ENCODE results near the gene AUTS2. TPM values are rescaled to one million over a fixed set of nuclear protein-coding genes. Genes with fewer than 3 reads are reported as not detected.

The AUTS2 gene
- polyA plus RNA-seq, 1 donor from 2014 or later: 97.3 TPM

DNA sequence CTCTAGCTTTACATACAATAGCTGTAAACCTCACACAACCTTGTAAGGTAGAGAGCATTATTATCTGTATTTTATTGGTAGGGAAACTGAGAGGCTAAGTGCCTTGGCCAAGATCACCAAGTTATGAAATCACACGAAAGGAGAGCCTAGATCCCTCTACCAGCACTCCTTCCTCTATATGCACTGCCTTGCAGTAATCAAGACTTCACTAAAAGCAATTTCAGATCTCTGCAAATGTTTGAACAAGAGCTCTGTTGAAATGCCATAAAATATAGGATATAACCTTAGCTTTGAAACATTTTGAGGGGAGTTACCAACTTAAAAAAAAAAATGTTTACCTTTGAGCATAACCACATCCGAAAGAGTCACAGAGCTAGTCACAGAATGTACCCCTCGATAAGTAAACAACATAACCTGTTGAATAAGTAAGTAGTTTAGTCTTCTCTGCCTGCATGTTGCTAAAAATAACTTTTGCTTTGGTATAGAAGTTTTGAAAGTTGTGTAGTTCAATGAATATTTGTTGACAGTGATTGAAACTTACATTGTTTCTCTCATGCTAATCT, 709.4 kb downstream of the AUTS2 start:
- no peak overlapping the region for H3K9ac ChIP-seq (ENCODE audit: low read length)
- no peak for TF ChIP-seq MXI1 (conservative IDR thresholded peaks at IDR 0.05; ENCODE audit: poor library complexity, severe bottlenecking)
- no peak for TF ChIP-seq RAD21 (conservative IDR thresholded peaks at IDR 0.05)
- TF ChIP-seq EZH2 (IDR thresholded peaks at IDR 0.05; ENCODE audit: borderline replicate concordance, insufficient read depth, low read length, poor library complexity, severe bottlenecking): no peak
- TF ChIP-seq, protein P1, sequence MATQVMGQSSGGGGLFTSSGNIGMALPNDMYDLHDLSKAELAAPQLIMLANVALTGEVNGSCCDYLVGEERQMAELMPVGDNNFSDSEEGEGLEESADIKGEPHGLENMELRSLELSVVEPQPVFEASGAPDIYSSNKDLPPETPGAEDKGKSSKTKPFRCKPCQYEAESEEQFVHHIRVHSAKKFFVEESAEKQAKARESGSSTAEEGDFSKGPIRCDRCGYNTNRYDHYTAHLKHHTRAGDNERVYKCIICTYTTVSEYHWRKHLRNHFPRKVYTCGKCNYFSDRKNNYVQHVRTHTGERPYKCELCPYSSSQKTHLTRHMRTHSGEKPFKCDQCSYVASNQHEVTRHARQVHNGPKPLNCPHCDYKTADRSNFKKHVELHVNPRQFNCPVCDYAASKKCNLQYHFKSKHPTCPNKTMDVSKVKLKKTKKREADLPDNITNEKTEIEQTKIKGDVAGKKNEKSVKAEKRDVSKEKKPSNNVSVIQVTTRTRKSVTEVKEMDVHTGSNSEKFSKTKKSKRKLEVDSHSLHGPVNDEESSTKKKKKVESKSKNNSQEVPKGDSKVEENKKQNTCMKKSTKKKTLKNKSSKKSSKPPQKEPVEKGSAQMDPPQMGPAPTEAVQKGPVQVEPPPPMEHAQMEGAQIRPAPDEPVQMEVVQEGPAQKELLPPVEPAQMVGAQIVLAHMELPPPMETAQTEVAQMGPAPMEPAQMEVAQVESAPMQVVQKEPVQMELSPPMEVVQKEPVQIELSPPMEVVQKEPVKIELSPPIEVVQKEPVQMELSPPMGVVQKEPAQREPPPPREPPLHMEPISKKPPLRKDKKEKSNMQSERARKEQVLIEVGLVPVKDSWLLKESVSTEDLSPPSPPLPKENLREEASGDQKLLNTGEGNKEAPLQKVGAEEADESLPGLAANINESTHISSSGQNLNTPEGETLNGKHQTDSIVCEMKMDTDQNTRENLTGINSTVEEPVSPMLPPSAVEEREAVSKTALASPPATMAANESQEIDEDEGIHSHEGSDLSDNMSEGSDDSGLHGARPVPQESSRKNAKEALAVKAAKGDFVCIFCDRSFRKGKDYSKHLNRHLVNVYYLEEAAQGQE (IDR thresholded peaks at IDR 0.05; ENCODE audit: borderline replicate concordance): no peak
- no peak for TF ChIP-seq POLR2AphosphoS5 (IDR thresholded peaks at IDR 0.05)
- TF ChIP-seq, protein P2, sequence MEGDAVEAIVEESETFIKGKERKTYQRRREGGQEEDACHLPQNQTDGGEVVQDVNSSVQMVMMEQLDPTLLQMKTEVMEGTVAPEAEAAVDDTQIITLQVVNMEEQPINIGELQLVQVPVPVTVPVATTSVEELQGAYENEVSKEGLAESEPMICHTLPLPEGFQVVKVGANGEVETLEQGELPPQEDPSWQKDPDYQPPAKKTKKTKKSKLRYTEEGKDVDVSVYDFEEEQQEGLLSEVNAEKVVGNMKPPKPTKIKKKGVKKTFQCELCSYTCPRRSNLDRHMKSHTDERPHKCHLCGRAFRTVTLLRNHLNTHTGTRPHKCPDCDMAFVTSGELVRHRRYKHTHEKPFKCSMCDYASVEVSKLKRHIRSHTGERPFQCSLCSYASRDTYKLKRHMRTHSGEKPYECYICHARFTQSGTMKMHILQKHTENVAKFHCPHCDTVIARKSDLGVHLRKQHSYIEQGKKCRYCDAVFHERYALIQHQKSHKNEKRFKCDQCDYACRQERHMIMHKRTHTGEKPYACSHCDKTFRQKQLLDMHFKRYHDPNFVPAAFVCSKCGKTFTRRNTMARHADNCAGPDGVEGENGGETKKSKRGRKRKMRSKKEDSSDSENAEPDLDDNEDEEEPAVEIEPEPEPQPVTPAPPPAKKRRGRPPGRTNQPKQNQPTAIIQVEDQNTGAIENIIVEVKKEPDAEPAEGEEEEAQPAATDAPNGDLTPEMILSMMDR (IDR thresholded peaks at IDR 0.05; ENCODE audit: poor library complexity, severe bottlenecking): no peak
- no peak for TF ChIP-seq SMC3 (conservative IDR thresholded peaks at IDR 0.05; ENCODE audit: poor library complexity)
- no peak for TF ChIP-seq TAF1 (IDR thresholded peaks at IDR 0.05; ENCODE audit: low read depth)
- no peak for TF ChIP-seq EP300 (conservative IDR thresholded peaks at IDR 0.05; ENCODE audit: poor library complexity, severe bottlenecking)
- no peak overlapping the region for H3K27ac ChIP-seq (ENCODE audit: low read length)
- no peak overlapping the region for H3K4me3 ChIP-seq (ENCODE audit: low read length)
- no peaks in the 10 kb centered on the region for H3K79me2 ChIP-seq (replicated peaks; ENCODE audit: insufficient read depth, low read length)
- no peak overlapping the region for H3K4me2 ChIP-seq (ENCODE audit: low read length)
- no peaks in the 10 kb centered on the region for H3K9me2 ChIP-seq (ENCODE audit: insufficient read depth, low read length)
- no peak overlapping the region for H2AFZ ChIP-seq (ENCODE audit: low read depth, low read length)
- no peaks in the 10 kb centered on the region for H3K9me3 ChIP-seq (ENCODE audit: low read length)
- H3K27me3 ChIP-seq (ENCODE audit: insufficient read depth, low read depth, low read length): no peaks in the 10 kb centered on the region
- no peaks in the 10 kb centered on the region for H4K20me1 ChIP-seq (ENCODE audit: insufficient read depth)
- no peaks in the 10 kb centered on the region for H3K36me3 ChIP-seq (ENCODE audit: insufficient read depth, low read length)
- H3F3A ChIP-seq (ENCODE audit: insufficient read depth, low read length, poor library complexity, severe bottlenecking): no peaks in the 10 kb centered on the region

DNA sequence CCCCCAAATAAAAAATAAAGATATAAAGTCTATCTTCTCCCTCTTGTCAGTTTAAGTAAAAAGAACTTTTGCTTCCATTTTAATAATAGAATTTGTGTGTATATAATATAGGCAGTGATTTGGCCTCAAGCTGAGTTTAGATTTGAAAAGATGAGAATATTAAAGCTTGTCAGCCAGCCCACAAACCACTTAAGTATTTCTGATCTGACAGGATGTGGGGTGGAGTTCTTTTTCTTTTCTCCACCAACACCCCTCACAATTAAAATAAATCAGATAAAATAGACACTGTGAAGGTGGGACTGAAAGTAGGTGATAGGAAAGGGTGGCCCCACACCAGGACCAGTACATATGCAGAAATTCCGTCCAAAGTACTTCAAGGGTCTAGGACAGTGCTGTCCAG, 714.1 kb downstream of the AUTS2 start:
- H3K27ac ChIP-seq (ENCODE audit: low read length): no peak overlapping the region
- H3K4me2 ChIP-seq (ENCODE audit: low read length): no peak overlapping the region
- no peaks in the 10 kb centered on the region for H3F3A ChIP-seq (ENCODE audit: insufficient read depth, low read length, poor library complexity, severe bottlenecking)
- no peaks in the 10 kb centered on the region for H3K79me2 ChIP-seq (replicated peaks; ENCODE audit: insufficient read depth, low read length)
- H3K27me3 ChIP-seq (ENCODE audit: insufficient read depth, low read depth, low read length): no peaks in the 10 kb centered on the region
- no peaks in the 10 kb centered on the region for H4K20me1 ChIP-seq (ENCODE audit: insufficient read depth)
- H3K9me3 ChIP-seq (ENCODE audit: low read length): no peaks in the 10 kb centered on the region
- TF ChIP-seq EP300 (conservative IDR thresholded peaks at IDR 0.05; ENCODE audit: poor library complexity, severe bottlenecking) (no peak), EZH2 (IDR thresholded peaks at IDR 0.05; ENCODE audit: borderline replicate concordance, insufficient read depth, low read length, poor library complexity, severe bottlenecking) (no peak), RAD21 (conservative IDR thresholded peaks at IDR 0.05) (no peak), POLR2AphosphoS5 (IDR thresholded peaks at IDR 0.05) (no peak), SMC3 (conservative IDR thresholded peaks at IDR 0.05; ENCODE audit: poor library complexity) (no peak), TAF1 (IDR thresholded peaks at IDR 0.05; ENCODE audit: low read depth) (no peak), MXI1 (conservative IDR thresholded peaks at IDR 0.05; ENCODE audit: poor library complexity, severe bottlenecking) (no peak)
- TF ChIP-seq, protein P2 (IDR thresholded peaks at IDR 0.05; ENCODE audit: poor library complexity, severe bottlenecking): no peak
- TF ChIP-seq, protein P1 (IDR thresholded peaks at IDR 0.05; ENCODE audit: borderline replicate concordance): no peak
- no peak overlapping the region for H3K9ac ChIP-seq (ENCODE audit: low read length)
- H3K36me3 ChIP-seq (ENCODE audit: insufficient read depth, low read length): no peaks in the 10 kb centered on the region
- H3K9me2 ChIP-seq (ENCODE audit: insufficient read depth, low read length): no peaks in the 10 kb centered on the region
- H3K4me3 ChIP-seq (ENCODE audit: low read length): no peak overlapping the region
- no peak overlapping the region for H2AFZ ChIP-seq (ENCODE audit: low read depth, low read length)
